GM18511 (cell line): ENCODE data around the gene COL6A2.
"Not testable (repeated sequence)": the region's sequence is repeated elsewhere in the genome, so short reads cannot be mapped to it uniquely, and the experiment has no call there.

Experiments used
- ATAC-seq: cut with Tn5 transposase; IDR thresholded peaks from one replicate; pipeline ENCODE4 v1.9.1; 2021; ENCODE audit warnings: mild to moderate bottlenecking, moderate library complexity; ENCODE audit not compliant: unreplicated experiment

Gene COL6A2

DNA sequence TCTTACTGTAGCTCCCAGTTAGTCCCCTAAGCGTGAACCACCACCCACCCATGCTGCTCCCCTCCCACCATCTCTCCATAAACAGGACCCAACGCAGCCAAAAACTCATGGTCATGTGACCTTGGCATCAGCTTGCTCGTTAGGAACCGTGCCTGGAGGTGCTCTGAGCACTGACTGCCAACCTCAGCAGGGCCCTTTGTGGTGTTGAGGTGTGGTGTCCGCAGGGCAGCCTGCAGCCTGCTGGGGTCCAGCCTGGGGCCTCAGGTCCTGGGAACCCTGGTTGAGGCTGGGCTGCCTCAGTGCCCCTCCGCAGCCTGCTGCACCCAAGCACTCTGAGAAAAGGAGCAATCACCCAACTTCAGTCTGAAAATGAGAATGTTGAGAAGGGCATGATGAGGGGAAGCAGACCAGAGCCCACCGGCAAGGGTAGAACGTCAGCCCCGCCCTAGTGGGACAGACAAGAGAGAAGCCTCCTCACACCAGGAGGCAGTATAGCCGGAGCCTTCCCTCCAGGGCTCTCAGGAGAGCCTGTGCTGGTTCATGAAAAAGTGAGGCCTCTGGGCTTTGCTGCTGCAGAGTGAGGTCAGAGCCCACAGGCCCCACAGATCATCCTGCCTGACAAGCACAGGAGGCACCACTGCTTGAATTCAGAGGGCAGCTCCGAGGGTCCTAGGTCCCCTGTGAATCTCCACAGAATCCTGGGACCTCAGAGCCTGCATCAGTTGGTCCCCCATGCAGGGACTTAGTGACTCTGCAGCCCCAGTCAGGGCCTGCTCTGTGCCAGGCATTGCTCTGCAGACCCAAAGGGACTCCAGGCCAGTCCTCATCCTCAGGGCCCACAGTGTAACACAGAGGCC, 4.9 kb upstream of the COL6A2 start:
- ATAC-seq: no peak

DNA sequence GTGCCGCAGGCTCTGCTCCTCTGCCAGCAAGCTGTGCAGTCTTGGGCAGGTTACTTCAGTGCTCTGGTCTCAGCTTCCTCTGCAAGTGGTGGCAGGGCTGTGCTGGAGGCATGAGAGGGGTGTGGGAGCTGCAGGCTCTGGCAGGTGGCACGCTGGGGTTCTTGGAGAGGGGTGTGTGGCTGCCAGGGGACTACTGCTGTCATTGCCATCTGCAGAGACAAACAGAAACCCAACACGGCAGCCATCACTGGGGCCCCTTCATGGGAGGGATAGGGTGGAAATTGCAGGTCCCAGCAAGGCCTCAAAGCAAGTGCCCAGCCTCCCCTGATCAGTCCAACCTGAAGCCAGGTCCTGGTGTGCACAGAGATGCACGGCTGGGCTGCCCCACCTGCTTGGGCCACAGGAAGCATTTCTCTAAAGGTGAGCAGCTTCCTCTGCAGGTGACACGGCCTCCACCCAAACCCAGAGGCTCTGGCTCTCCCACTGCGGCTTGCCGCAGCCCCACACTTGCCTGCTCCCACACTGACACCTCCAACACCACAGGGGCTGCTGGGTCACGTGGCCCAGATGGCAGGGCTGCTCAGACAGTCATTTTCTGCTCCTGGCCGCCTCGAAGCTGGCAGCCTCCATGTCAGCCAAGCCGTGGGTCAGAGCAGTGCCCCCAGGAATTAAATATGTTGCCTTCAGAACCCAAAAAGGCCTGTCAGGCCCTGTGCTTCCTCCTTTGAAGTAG, 4.1 kb upstream of the COL6A2 start:
- ATAC-seq: no peak

DNA sequence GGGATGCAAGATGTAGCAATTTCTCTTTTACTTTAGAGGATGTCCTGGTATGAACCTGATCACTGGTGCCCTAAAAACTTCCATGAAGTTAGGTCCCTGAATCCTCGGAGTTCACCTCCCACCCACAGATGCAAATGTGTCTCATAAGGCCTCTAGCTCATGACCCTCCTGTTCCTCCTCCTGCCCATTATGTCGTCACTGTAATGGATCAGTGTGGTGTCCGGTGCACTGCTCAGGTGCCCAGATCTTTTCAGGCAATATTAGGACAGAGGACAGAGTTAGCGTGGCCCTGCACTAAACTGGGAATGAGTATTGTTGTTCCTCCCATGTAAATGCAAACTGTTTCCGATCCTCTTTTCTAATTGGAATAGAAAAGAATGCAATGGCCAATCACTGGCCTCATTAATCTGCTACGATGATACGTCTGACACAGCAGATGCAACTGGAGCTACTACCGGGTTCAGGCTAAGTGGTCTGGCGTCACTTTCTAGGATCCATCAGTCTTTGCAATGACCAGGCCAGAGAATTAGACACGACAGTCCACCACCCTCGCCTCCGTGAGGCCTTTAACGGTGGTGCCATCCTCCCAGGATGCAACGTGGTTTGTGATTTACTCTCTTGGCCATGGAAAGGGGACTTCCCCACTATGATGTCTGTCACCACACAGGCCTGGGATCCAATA, 3.4 kb upstream of the COL6A2 start:
- ATAC-seq: no peak

DNA sequence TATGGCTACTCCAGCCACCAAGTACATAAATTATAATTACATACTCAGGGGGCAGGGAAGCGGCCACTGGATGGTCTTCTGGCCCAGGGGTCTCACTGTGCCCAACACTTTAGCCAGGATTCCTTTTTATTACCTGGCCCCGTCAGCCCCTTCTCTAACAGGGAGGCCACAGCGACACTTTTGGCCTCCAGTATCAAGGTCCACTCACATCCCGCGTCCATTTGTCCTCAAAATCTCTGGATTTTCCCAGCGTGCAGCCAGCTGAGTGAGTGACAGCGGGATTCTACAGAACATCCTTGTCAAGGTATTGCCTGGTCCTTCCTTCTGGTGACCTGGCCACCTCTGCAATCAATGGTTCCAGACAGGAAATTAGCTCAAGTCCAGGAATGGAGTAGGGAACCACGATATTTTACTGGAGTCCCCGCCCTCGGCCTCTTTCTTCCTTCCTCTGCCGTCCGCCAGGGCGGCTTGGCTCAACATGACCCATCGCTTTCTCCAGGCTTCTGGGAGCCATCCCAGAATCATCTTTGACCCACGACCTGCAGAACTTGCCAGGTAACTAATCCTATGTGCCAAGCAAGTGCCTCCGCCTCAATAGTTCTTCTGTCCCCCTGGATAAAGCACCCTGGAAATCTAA, 2.7 kb upstream of the COL6A2 start:
- no peak for ATAC-seq

- ATAC-seq: no peak
Observed at GRCh38 chr21:46095814-46096595, 1.9 kb upstream of the COL6A2 start.

DNA sequence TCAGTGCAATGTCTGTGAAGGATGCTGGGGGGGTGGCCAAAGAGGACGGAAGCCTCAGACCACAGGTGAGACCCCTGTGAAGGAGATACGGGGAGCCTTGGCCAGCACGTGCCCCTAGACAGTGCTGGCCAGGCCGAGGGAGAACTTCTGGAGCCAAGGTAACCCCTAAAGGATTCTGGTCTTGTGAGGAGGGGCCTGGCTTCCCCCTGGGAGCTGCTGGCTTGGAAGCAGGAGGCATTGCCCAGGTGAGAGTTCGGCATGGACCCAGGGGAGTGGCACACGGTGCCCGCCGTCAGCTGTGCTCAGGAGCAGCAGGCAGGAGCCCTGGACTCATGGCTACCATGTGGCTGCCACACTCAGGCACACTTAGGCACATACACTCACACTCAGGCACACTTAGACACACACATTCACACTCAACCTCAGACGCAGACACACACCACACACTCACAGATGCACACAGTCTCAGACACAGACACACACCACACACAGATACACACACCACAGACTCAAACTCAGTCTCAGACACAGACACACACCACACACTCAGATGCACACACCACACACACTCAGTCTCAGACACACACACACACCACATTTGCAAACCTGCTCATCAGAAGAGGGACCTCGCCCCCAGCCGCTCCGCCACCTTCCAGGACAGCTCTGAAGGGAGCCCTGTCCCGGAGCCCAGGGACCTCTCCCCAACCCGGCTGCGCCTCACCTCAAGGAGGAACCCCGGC, 1.1 kb upstream of the COL6A2 start:
- no peak for ATAC-seq

DNA sequence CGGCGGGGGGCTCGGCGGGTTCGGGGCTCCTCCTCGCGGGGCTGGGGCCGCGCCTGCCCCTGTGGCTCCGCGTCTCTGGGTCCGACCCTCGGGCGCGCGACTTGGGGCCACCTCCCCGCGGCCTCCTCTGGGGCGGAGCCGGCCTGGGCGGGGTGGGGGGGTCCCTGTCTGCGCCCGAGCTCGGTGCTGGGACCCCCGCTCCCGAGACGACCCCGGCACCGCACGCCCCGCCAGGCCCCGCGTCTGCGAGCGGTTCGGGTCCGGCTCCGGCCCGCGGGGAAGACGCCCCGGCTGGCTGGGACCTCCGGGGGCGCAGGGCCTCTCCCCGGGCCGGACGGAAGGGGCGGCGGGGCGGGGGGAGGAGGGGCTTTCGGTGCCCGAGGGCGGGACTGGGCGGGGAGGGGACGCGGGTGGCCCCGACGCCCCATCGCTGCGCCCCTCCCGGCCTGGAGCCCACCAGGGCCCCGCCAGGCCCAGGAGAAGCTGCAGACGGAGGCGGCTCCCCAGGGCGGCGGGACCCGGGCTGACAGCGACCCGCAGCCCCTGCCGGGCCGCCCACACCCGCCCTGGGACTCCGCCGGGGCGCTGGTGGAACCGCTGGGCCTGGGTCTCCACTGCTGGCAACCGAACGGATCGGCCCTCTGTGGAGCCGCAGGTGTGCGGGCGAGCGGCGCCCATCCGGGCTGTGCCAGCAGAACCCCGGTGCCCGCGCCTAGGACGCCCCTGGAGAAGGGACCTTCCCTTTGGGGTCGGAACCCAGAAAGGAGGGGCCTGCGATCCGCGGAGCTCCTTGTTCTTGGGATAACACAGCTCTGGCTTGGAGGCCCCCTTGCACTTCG, 610 bp downstream of the COL6A2 start:
- no peak for ATAC-seq

DNA sequence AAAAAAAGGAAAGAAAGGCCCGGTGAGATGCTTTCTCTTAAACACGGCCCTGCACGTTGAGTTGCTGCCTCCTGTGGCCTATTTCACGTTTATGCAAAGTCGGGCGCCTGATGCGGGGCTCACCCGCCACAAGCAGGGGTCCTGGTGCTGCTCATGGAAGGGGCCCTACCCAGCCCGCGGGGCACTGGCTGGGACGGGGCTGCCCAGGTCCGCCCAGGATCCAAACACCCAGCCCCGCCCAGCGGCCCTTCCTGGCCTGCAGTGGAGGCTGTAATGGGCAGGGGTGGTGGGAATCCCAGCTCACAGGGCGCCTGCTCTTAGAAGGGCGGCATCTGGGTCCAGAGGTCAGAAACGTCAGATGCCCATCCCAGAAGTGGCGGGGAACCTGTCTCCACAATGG, 1.6 kb downstream of the COL6A2 start:
- no peak for ATAC-seq

GRCh38 chr21:46100020-46100419, 2.1 kb downstream of the COL6A2 start:
- ATAC-seq: no peak

- ATAC-seq: no peak
Observed at GRCh38 chr21:46100426-46100825, 2.5 kb downstream of the COL6A2 start.

- no peak for ATAC-seq
Observed at GRCh38 chr21:46100906-46101305, 3.0 kb downstream of the COL6A2 start.

- ATAC-seq: no peak
Observed at GRCh38 chr21:46104104-46104503, 6.2 kb downstream of the COL6A2 start.

- not testable (repeated sequence) for ATAC-seq
Observed at GRCh38 chr21:46107376-46107775, 9.5 kb downstream of the COL6A2 start.

- no peak for ATAC-seq
Observed at GRCh38 chr21:46108827-46109312, 11.0 kb downstream of the COL6A2 start.

DNA sequence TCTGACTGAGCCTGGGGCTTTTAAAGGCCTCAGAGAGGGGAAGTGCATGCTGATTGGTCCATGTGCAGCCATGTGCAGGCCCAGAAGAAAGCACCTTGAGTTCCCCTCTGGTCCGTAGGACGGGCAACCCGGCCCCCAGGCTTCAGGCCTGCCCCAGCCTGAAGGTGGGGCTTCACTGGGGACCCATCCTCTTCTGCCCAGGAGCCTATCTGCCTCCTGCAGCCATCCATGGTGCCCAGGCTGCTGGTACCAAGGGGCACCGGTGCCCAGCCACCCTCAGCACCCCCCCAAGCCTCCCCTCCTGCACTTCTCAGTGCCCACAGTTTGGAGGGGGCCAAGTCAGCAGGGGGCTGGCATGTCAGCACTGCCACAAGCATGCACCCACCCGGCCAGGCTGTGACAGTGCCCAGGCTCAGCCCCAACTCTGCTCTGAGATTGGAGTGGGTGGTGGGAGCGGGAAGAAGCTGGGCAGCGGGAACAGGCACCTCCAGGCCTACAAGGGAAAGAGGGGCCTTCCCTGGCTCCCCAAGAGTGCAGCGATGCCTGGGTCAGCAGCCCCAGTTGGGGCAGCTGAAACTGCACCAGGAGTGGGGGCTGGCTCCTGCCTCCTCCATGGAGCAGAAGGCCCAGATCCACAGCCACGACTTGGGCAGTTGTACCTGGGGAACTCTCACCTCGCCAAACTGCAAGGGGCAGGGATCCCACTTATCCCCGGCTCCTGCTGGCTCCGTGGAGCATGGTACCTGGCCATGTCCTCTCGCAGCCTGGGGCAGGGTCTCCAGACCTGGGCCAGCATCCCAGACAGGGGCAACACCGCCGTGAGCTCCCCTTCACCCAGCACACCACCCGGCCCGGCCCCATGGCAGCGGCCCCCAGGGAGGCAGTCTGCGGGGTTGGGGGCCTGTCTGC, 11.7 kb downstream of the COL6A2 start:
- no peak for ATAC-seq

DNA sequence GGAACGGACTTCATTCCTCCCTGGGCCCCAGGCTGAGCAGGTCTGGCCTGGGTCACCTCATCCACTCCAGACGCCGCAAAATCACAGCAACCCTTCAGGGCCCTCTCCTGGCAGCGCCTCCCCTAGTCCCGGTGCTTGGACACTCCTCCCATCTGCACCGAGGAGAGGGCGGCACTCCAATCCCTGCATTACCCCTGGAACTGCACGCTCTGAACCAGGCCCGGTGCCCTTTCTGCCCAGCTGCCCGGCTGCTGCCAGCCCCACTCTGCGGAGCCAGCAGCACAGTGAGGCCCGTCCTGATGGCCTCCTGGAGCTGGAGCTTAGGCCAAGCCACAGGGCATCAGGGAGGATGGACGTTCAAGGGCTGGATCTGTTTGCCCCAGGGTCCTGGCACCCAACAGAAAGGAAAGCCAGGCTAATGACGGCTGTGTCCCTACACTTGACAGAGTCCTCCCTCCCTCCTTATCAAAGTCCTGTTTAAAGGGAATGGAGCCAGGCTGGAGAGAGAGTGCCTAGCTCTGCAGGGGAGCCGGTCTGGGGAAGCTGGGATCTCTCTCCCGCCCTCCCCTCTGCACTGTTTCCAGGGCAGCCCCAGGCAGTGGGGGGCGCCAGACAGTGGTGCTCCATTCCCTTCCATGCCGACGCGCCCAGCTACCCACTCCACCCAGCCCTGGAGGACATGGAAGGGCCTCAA, 12.7 kb downstream of the COL6A2 start:
- ATAC-seq: no peak

GRCh38 chr21:46111193-46111571, 13.3 kb downstream of the COL6A2 start:
- ATAC-seq: no peak
